ENCODE results near the gene MSMP.

MSMP gene

GRCh38 chr9:35754264-35754663 is at the start of gene MSMP:
Gene MSMP, minus strand, starts transcription at chr9:35754276. Its CDS starts 147 bp downstream, at chr9:35754129.
- DNase-seq (ENCODE audit: low spot score): no peak

- no peak for DNase-seq (ENCODE audit: low spot score)
These were observed 47.5 kb upstream of the MSMP start for GRCh38 chr9:35801328-35802128.

- DNase-seq (ENCODE audit: low spot score): no peak
These were observed 46.5 kb upstream of the MSMP start for GRCh38 chr9:35800530-35800929.

- no peak for DNase-seq (ENCODE audit: low spot score)
These were observed 44.7 kb upstream of the MSMP start for GRCh38 chr9:35798658-35799374.

GRCh38 chr9:35797311-35798109 is 43.4 kb upstream of the MSMP start:
- no peak for DNase-seq (ENCODE audit: low spot score)

GRCh38 chr9:35795695-35796094 is 41.6 kb upstream of the MSMP start:
- no peak for DNase-seq (ENCODE audit: low spot score)

GRCh38 chr9:35793461-35793860 is 39.4 kb upstream of the MSMP start:
- DNase-seq (ENCODE audit: low spot score): no peak

- no peak for DNase-seq (ENCODE audit: low spot score)
These were observed 38.8 kb upstream of the MSMP start for GRCh38 chr9:35792826-35793225.

- DNase-seq (ENCODE audit: low spot score): no peak
These were observed 38.1 kb upstream of the MSMP start for GRCh38 chr9:35792024-35792813.

GRCh38 chr9:35791297-35791921 is 37.3 kb upstream of the MSMP start, which contains the start of gene NPR2:
Gene NPR2, plus strand, starts transcription at chr9:35791591. Its CDS starts 818 bp downstream, at chr9:35792409.
- DNase-seq (ENCODE audit: low spot score): no peak

- DNase-seq (ENCODE audit: low spot score): peak; percentile 58
These were observed 36.6 kb upstream of the MSMP start for GRCh38 chr9:35790385-35791296.

- no peak for DNase-seq (ENCODE audit: low spot score)
These were observed 35.9 kb upstream of the MSMP start for GRCh38 chr9:35790025-35790384.

GRCh38 chr9:35789541-35789940 is 35.5 kb upstream of the MSMP start:
- no peak for DNase-seq (ENCODE audit: low spot score)

- DNase-seq (ENCODE audit: low spot score): no peak
These were observed 29.3 kb upstream of the MSMP start for GRCh38 chr9:35783418-35783817.

- no peak for DNase-seq (ENCODE audit: low spot score)
These were observed 27.0 kb upstream of the MSMP start for GRCh38 chr9:35781066-35781465.

GRCh38 chr9:35778496-35778895 is 24.4 kb upstream of the MSMP start:
- DNase-seq (ENCODE audit: low spot score): no peak

- DNase-seq (ENCODE audit: low spot score): no peak
These were observed 21.9 kb upstream of the MSMP start for GRCh38 chr9:35776018-35776417.

GRCh38 chr9:35774907-35775635 is 21.0 kb upstream of the MSMP start:
- DNase-seq (ENCODE audit: low spot score): no peak

GRCh38 chr9:35771943-35772342 is 17.9 kb upstream of the MSMP start:
- peak; percentile 24 for DNase-seq (ENCODE audit: low spot score)

GRCh38 chr9:35771534-35771933 is 17.5 kb upstream of the MSMP start:
- DNase-seq (ENCODE audit: low spot score): peak; percentile 10

Data from LoVo (cell line).